Mesenchymal stem cell (in vitro differentiated cells and primary cell): ENCODE measurements around the gene HYOU1.
A peak's percentile ranks its signal among the peaks of the same experiment; 100 is the strongest.

Source experiments
- DNase-seq: peaks from one replicate; pipeline ENCODE4 v3.0.0-alpha.2; 2013
- H2AFZ ChIP-seq: one replicate; pipeline ENCODE4 v1.6.1; 2013; ENCODE audit warnings: low read depth, mild to moderate bottlenecking, control low read depth, inconsistent platforms, low read length, moderate library complexity
- H2AK5ac ChIP-seq: 2 replicates; pipeline ENCODE4 v1.6.1; 2013; ENCODE audit warnings: low read length, moderate library complexity, mild to moderate bottlenecking, inconsistent platforms; ENCODE audit not compliant: severe bottlenecking
- H2BK120ac ChIP-seq: one replicate; pipeline ENCODE4 v1.6.1; 2013; ENCODE audit warnings: low read depth, mild to moderate bottlenecking, inconsistent platforms, low read length, moderate library complexity
- H2BK12ac ChIP-seq, 2 experiments: one replicate each; pipeline ENCODE4 v1.6.1; 2013; ENCODE audit warnings: inconsistent platforms in 2 of 2, low read length in 2 of 2, mild to moderate bottlenecking in 2 of 2, moderate library complexity in 2 of 2, control low read depth in 1 of 2
- H2BK15ac ChIP-seq: one replicate; pipeline ENCODE4 v1.6.1; 2013; ENCODE audit warnings: mild to moderate bottlenecking, low read depth, inconsistent platforms; ENCODE audit not compliant: poor library complexity, severe bottlenecking
- H2BK5ac ChIP-seq: 2 replicates; pipeline ENCODE4 v1.6.1; 2013; ENCODE audit warnings: low read depth, mild to moderate bottlenecking, low read length, control low read depth, inconsistent platforms; ENCODE audit not compliant: poor library complexity, severe bottlenecking
- H3K14ac ChIP-seq, 2 experiments: one replicate each; pipeline ENCODE4 v1.6.1; 2013; ENCODE audit warnings: inconsistent platforms in 2 of 2, low read length in 2 of 2, control low read depth in 1 of 2, mild to moderate bottlenecking in 1 of 2, moderate library complexity in 1 of 2
- H3K18ac ChIP-seq, 2 experiments: one replicate each; pipeline ENCODE4 v1.6.1; 2013; ENCODE audit warnings: inconsistent platforms in 2 of 2, low read length in 2 of 2, control low read depth in 1 of 2, low read depth in 1 of 2, mild to moderate bottlenecking in 1 of 2
- H3K23ac ChIP-seq, 2 experiments: one replicate each; pipeline ENCODE4 v1.6.1; 2013; ENCODE audit warnings: inconsistent platforms in 2 of 2, low read length in 2 of 2, mild to moderate bottlenecking in 2 of 2, moderate library complexity in 2 of 2, control low read depth in 1 of 2
- H3K27ac ChIP-seq: 2 replicates; pipeline ENCODE4 v1.5.1; 2013; ENCODE audit warnings: mild to moderate bottlenecking, moderate library complexity, low read length, control low read depth, inconsistent platforms; ENCODE audit not compliant: poor library complexity, severe bottlenecking
- H3K27me3 ChIP-seq, 2 experiments: 2 replicates each; pipeline versions ENCODE4 v1.6.1 to v1.7.0; 2013; ENCODE audit warnings: low read length in 2 of 2, mild to moderate bottlenecking in 2 of 2, moderate library complexity in 2 of 2, control low read depth in 1 of 2, inconsistent platforms in 1 of 2; ENCODE audit not compliant: control insufficient read depth in 1 of 2, insufficient read depth in 1 of 2
- H3K36me3 ChIP-seq, 2 experiments: 2 replicates each; pipeline versions ENCODE4 v1.6.1 to v1.7.0; 2013; ENCODE audit warnings: low read length in 2 of 2, control low read depth in 1 of 2, inconsistent platforms in 1 of 2, low read depth in 1 of 2, mild to moderate bottlenecking in 1 of 2; ENCODE audit not compliant: insufficient read depth in 2 of 2, control insufficient read depth in 1 of 2
- H3K4ac ChIP-seq, 2 experiments: one replicate each; pipeline ENCODE4 v1.6.1; 2013; ENCODE audit warnings: inconsistent platforms in 2 of 2, low read length in 2 of 2, mild to moderate bottlenecking in 2 of 2, moderate library complexity in 2 of 2, control low read depth in 1 of 2, low read depth in 1 of 2
- H3K4me1 ChIP-seq: 2 replicates; pipeline ENCODE4 v1.6.1; 2013; ENCODE audit warnings: low read depth, low read length, control low read depth; ENCODE audit not compliant: control insufficient read depth, insufficient read depth
- H3K4me2 ChIP-seq: 2 replicates; pipeline ENCODE4 v1.6.1; 2013; ENCODE audit warnings: low read length, mild to moderate bottlenecking, inconsistent platforms; ENCODE audit not compliant: poor library complexity, severe bottlenecking
- H3K4me3 ChIP-seq, 2 experiments: 2 replicates each; pipeline versions ENCODE4 v1.5.1 to v1.7.0; 2013; ENCODE audit warnings: low read length in 2 of 2, mild to moderate bottlenecking in 2 of 2, control low read depth in 1 of 2, low read depth in 1 of 2; ENCODE audit not compliant: insufficient read depth in 1 of 2
- H3K79me1 ChIP-seq: replicated peaks from 2 replicates; pipeline ENCODE4 v1.6.1; 2013; ENCODE audit warnings: mild to moderate bottlenecking, control low read depth, low read length, inconsistent platforms; ENCODE audit not compliant: poor library complexity, severe bottlenecking
- H3K9ac ChIP-seq: 2 replicates; pipeline ENCODE4 v1.7.0; 2013; ENCODE audit warnings: mild to moderate bottlenecking, low read length, moderate library complexity
- H3K9me3 ChIP-seq: 2 replicates; pipeline ENCODE4 v1.7.0; 2013; ENCODE audit warnings: mild to moderate bottlenecking, low read length; ENCODE audit not compliant: control insufficient read depth
- H4K8ac ChIP-seq: one replicate; pipeline ENCODE4 v1.6.1; 2013; ENCODE audit warnings: inconsistent platforms, mild to moderate bottlenecking, low read length, moderate library complexity
- H4K91ac ChIP-seq: one replicate; pipeline ENCODE4 v1.6.1; 2013; ENCODE audit warnings: mild to moderate bottlenecking, low read length, inconsistent platforms
- WGBS: methylation state at CpG from one replicate; pipeline ENCODE4 v1.1.7; 2013; ENCODE audit warnings: mixed read lengths; 5-methylcytosine and 5-hydroxymethylcytosine counted together

The HYOU1 gene

DNA sequence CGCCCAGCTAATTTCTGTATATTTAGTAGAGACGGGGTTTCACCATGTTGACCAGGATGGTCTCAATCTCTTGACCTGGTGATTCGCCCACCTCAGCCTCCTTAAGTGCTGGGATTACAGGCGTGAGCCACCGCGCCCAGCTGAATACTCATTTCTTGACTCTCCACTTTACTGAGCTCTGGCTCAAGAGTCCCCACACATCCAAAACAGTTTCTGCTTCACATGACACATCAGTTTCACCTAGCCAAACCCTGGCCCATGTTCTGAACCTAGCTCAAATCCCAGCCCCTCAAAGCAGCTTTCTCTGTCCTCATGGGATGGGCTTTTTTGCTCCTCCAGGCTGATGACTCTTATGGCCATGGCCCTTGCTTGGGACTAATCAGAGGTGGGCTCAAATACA is 9.8 kb downstream of the HYOU1 start:
- Histone ChIP-seq H3K18ac (no peak overlapping the region), H3K14ac (no peak overlapping the region), H3K27ac (no peak overlapping the region), H3K4ac (no peak overlapping the region), H3K4me3 (no peak overlapping the region), H3K9me3 (no peaks in the 10 kb centered on the region), H2BK120ac (no peak overlapping the region), H4K8ac (no peak overlapping the region), H3K27me3 (no peaks in the 10 kb centered on the region), H2AK5ac (no peak overlapping the region), H2BK5ac (no peak overlapping the region), H2BK12ac (no peak overlapping the region), H2AFZ (no peak overlapping the region), H3K9ac (no peak overlapping the region), H2BK15ac (no peak overlapping the region), H3K4me1 (no peaks in the 10 kb centered on the region), H3K79me1 (peaks cover 18% of the 10 kb centered on the region), H4K91ac (no peak overlapping the region), H3K23ac (no peak overlapping the region), H3K4me2 (no peak overlapping the region), H3K36me3 (peaks cover 72 to 79% of the 10 kb centered on the region in 2 experiments)
- no peak for DNase-seq
- 91% methylated on average over 6 of the region's 6 CpGs for WGBS

DNA sequence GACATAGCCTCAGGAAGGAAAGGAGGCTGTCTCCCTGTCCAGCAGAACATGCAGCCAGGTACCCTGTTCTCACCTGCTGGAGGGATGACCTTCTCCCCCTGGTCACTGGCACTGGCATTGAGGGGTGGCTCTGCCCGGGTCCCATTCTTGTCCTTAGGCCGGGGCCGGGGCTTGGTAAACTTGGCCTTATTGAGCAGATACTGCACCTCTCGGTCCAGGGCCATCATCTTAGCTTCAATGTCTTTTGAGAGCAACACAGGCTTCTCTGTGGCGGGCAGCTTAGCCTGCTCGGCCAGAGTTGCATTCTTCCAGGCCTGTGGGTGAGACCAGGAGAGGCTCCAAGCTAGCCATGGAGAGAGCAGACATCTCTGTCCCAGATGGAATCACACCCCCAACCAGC is 10.5 kb downstream of the HYOU1 start:
- WGBS = 96% methylated on average over 6 of the region's 6 CpGs
- no peak overlapping the region for H2AK5ac ChIP-seq

DNA sequence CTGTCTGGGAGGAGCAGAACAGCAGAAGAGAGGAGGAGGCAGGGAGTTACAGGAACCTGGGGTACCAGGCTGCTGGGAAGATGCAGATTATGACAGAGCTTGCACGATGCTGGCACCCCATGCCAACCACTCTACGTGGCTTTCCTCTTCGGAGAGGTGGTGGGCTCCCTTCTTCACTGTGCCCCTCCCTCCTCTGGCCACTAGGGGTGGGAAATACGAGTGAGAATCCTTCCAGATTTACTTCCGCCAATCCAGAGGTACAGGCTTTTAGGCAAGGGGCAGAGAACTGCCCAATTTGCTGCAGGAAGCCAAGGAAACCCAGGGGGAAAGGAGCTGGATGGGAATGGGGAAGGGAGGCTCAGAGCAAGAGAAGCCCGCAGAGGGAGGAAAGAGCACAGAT is 12.3 kb downstream of the HYOU1 start:
- no peak overlapping the region for H2BK120ac ChIP-seq
- no peaks in the 10 kb centered on the region for H3K27me3 ChIP-seq
- no peaks in the 10 kb centered on the region for H3K9me3 ChIP-seq
- no peak overlapping the region for H3K18ac ChIP-seq
- no peak overlapping the region for H2BK12ac ChIP-seq
- H3K79me1 ChIP-seq = peaks cover 4% of the 10 kb centered on the region
- H4K91ac ChIP-seq = no peak overlapping the region
- H2BK15ac ChIP-seq = no peak overlapping the region
- H3K36me3 ChIP-seq = peaks cover 54 to 56% of the 10 kb centered on the region in 2 experiments
- no peak overlapping the region for H3K27ac ChIP-seq
- 83% methylated on average over 5 of the region's 6 CpGs for WGBS
- no peak overlapping the region for H3K4me2 ChIP-seq
- no peak overlapping the region for H3K23ac ChIP-seq
- H2BK5ac ChIP-seq = no peak overlapping the region
- H3K4ac ChIP-seq = no peak overlapping the region
- H2AFZ ChIP-seq = no peak overlapping the region
- DNase-seq = no peak
- H3K4me3 ChIP-seq = no peak overlapping the region
- no peak overlapping the region for H3K14ac ChIP-seq
- no peak overlapping the region for H3K9ac ChIP-seq
- H4K8ac ChIP-seq = peak overlapping the region; percentile 23
- no peaks in the 10 kb centered on the region for H3K4me1 ChIP-seq
- H2AK5ac ChIP-seq = no peak overlapping the region

More for the DNA sequence above, 10.5 kb downstream of the HYOU1 start:
- no peak overlapping the region for H2BK120ac ChIP-seq
- H3K27ac ChIP-seq = no peak overlapping the region
- no peak overlapping the region for H3K4me2 ChIP-seq
- H3K36me3 ChIP-seq = peaks cover 65 to 72% of the 10 kb centered on the region in 2 experiments
- no peak overlapping the region for H3K23ac ChIP-seq
- H3K14ac ChIP-seq = no peak overlapping the region
- no peak overlapping the region for H2AFZ ChIP-seq
- no peaks in the 10 kb centered on the region for H3K9me3 ChIP-seq
- no peak overlapping the region for H2BK15ac ChIP-seq
- no peak overlapping the region for H3K18ac ChIP-seq
- H4K91ac ChIP-seq = no peak overlapping the region
- no peak overlapping the region for H3K4me3 ChIP-seq
- peaks cover 11% of the 10 kb centered on the region for H3K79me1 ChIP-seq
- H4K8ac ChIP-seq = no peak overlapping the region
- no peak overlapping the region for H3K4ac ChIP-seq
- H3K9ac ChIP-seq = no peak overlapping the region
- no peaks in the 10 kb centered on the region for H3K27me3 ChIP-seq
- H3K4me1 ChIP-seq = no peaks in the 10 kb centered on the region
- no peak overlapping the region for H2BK5ac ChIP-seq
- no peak for DNase-seq
- H2BK12ac ChIP-seq = no peak overlapping the region

DNA sequence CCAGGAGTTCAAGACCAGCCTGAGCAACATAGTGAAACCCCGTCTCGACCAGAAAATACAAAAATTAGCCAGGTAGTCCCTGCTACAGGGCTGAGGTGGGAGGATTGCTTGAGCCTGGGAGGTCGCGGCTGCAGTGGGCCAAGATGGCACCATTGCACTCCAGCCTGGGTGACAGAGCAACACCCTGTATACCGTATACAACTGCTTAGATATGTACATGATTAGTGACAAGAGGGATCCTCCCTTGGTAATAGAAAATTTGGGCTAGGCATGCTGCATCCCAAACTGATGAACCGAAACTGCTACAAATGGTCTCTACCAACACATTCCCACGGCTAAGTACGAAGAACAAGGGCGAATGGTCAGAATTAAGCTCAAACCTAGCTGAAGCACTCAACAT is 14.1 kb downstream of the HYOU1 start:
- Histone ChIP-seq H3K14ac (no peak overlapping the region), H3K23ac (no peak overlapping the region), H2BK5ac (no peak overlapping the region), H3K4me2 (no peak overlapping the region), H2AK5ac (no peak overlapping the region), H2BK15ac (no peak overlapping the region), H2BK12ac (no peak overlapping the region), H3K9ac (no peak overlapping the region), H3K4me3 (no peak overlapping the region), H2AFZ (no peak overlapping the region), H3K36me3 (peaks cover 36 to 38% of the 10 kb centered on the region in 2 experiments), H3K18ac (no peak overlapping the region), H3K9me3 (no peaks in the 10 kb centered on the region), H4K91ac (no peak overlapping the region), H3K79me1 (no peaks in the 10 kb centered on the region), H3K27ac (no peak overlapping the region), H3K4ac (no peak overlapping the region), H4K8ac (no peak overlapping the region), H2BK120ac (no peak overlapping the region), H3K27me3 (peaks cover 0 to 4% of the 10 kb centered on the region in 2 experiments), H3K4me1 (no peaks in the 10 kb centered on the region)
- 94% methylated on average over 8 of the region's 9 CpGs for WGBS
- DNase-seq = no peak
